D341Med (cell line): ENCODE measurements around the gene KIF1C.
"Not testable (repeated sequence)": the region's sequence is repeated elsewhere in the genome, so short reads cannot be mapped to it uniquely, and the experiment has no call there.

Source experiments
- DNase-seq: peaks from one replicate; pipeline ENCODE4 v3.0.0; 2012; ENCODE audit warnings: low spot score

Gene KIF1C

GRCh38 chr17:5045496-5045895, 47.7 kb downstream of the KIF1C start:
- DNase-seq = no peak

- no peak for DNase-seq
These were observed 49.7 kb downstream of the KIF1C start for GRCh38 chr17:5047446-5047845.

GRCh38 chr17:5049314-5049841, 51.6 kb downstream of the KIF1C start:
- DNase-seq = no peak

GRCh38 chr17:5050278-5050677, 52.5 kb downstream of the KIF1C start:
- no peak for DNase-seq

- no peak for DNase-seq
These were observed 57.8 kb downstream of the KIF1C start for GRCh38 chr17:5055543-5055942.

- no peak for DNase-seq
These were observed 67.5 kb downstream of the KIF1C start for GRCh38 chr17:5065227-5065744.

GRCh38 chr17:5068236-5068635, 70.5 kb downstream of the KIF1C start:
- DNase-seq = no peak

GRCh38 chr17:5069724-5070123, 72.0 kb downstream of the KIF1C start:
- no peak for DNase-seq

GRCh38 chr17:5075472-5075871, 77.7 kb downstream of the KIF1C start:
- not testable (repeated sequence) for DNase-seq

GRCh38 chr17:5077275-5077674, 79.5 kb downstream of the KIF1C start:
- DNase-seq = not testable (repeated sequence)

GRCh38 chr17:5077781-5078105, 80.0 kb downstream of the KIF1C start:
- no peak for DNase-seq
